ENCODE results near the gene TRMT11.
A peak's percentile ranks its signal among the peaks of the same experiment; 100 is the strongest.
"Not testable (repeated sequence)": the region's sequence is repeated elsewhere in the genome, so short reads cannot be mapped to it uniquely, and the experiment has no call there.

TRMT11 gene

DNA sequence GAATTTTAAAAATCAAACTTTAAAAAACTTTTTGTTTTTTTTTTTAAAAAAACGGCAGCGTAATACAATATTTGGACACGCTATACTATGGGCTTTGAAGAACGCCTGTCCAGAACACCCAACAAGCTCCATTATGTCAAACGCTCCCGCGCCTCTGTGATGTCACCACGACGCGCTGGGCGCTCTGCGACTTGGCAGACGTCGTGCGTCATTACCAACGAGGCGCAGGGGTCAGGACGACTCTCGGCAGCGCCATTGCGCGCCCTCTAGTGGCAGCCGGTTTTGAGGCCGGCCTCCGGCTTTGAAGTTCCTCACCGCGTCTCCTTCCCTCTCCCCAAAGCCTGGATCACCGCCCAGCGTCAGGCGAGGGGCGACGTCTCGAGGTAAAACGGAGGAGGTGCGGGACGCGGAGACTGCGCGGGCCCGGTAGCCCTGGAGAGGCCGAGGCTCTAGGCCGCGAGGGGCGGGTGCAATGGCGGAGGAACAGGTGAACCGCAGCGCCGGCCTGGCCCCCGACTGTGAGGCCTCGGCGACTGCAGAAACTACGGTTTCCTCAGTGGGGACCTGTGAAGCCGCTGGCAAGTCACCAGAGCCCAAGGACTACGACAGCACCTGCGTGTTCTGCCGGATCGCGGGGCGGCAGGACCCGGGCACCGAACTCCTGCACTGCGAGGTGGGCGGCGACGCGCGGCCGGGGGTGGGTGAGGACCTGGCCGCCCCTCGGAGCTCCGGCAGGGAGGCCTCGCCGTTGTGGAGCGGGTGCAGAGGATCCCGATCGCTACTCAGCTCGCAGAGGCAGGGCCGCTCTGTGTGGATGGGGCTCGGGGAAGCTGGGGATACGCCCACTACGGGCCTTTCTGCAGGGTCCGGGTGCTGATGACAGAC lies 29.6 kb upstream of the TRMT11 start, which contains the start of gene HINT3:
TSS of gene HINT3 (plus strand) at position 265 of the 885 bp plus-strand sequence. CDS start at position 473, 208 bp downstream.
- DNase-seq (ENCODE audit: low spot score) = peak; percentile 97

- DNase-seq (ENCODE audit: low spot score) = no peak
These were observed 29.0 kb upstream of the TRMT11 start for GRCh38 chr6:125957391-125957693.

DNA sequence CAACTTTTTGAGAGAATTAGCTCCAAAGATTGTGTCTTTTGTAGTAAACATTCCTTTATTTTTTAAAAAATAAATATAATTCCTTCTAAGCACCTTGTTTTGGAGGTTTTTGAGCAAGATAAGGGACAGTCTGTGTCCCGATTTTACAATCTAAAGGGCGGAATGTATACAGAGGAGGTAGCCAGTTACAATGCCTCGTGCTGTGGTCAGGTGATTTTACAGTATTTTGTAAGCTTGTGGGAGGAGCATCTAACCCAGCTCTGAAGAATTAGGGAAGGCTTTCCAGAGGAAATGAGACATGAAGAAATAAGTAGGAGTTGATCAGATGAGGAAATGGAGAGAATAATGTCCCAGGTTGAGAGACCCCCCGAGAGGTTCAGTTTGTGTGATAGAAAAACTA lies 28.5 kb upstream of the TRMT11 start:
- peak; percentile 61 for DNase-seq (ENCODE audit: low spot score)

GRCh38 chr6:125959041-125959440 lies 27.3 kb upstream of the TRMT11 start:
- DNase-seq (ENCODE audit: low spot score) = no peak

DNA sequence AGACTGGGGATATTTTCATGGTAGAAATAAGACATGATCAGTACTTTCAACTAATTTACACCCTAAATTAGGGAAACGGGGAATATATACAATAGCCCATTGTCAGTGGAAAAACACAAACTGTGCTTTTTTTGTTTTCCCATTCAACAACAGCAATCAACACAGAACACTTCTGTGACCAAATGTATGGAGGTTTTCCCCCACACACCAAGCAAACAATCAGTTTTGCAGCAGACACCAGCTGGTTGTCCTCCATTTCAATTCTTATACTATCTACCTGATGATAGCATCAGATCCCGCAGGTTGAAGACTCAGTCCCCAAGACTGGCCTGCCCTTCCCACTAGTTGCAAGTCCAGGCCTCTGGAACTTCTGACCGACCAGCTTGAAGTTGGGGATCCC lies 25.2 kb upstream of the TRMT11 start:
- peak; percentile 64 for DNase-seq (ENCODE audit: low spot score)

GRCh38 chr6:125962900-125963497 lies 23.3 kb upstream of the TRMT11 start:
- DNase-seq (ENCODE audit: low spot score) = no peak

GRCh38 chr6:125963817-125964216 lies 22.5 kb upstream of the TRMT11 start:
- DNase-seq (ENCODE audit: low spot score) = no peak

DNA sequence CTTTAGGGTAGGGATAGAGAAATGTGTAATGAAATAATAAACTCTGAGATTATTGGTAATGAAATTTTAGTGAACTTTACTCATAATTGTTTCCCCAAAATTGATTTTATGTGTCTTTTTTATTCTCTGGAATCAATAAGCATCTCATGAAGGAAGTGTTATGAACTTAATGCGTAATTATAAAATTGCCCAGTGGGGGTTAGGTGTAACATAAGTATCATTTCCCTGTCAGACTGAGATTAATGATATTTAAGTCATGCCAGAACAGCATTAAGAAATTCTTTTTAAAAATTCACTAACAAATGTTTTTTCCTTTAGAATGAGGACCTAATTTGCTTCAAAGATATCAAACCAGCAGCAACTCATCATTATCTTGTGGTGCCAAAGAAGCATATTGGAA lies 19.8 kb upstream of the TRMT11 start:
- no peak for DNase-seq (ENCODE audit: low spot score)

DNA sequence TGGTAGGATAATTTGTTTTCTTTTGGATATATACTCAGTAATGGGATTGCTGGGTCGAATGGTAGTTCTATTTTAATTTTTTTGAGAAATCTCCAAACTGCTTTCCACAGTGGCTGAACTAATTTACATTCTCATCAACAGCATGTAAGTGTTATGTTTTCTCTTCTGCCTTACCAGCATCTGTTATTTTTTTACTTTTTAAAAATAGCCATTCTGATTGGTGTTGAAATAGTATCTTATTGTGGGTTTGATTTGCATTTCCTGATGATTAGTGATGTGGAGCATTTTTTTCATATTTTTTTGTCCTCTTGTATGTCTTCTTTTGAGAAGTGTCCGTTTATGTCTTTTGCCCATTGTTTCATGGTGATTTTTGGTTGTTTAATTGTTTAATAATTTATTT lies 17.8 kb upstream of the TRMT11 start:
- no peak for DNase-seq (ENCODE audit: low spot score)

- no peak for DNase-seq (ENCODE audit: low spot score)
These were observed 15.6 kb upstream of the TRMT11 start for GRCh38 chr6:125970760-125971159.

DNA sequence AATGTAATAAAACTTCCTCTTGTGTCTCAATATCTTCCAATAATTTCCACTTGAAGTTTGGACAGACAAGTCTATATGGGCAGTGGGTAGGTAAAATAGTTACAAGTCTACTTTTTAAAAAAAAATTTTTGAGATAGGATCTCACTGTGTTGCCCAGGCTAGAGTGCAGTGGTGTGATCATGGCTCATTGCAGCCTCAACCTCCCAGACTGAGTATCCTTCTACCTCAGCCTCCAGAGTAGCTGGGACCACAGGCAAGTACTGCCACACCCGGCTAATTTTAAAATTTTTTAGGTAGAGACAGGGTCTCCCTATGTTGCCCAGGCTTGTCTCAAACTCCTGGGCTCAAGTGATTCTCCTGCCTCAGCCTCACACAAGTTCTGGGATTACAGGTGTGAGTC lies 13.9 kb upstream of the TRMT11 start:
- DNase-seq (ENCODE audit: low spot score) = not testable (repeated sequence)

DNA sequence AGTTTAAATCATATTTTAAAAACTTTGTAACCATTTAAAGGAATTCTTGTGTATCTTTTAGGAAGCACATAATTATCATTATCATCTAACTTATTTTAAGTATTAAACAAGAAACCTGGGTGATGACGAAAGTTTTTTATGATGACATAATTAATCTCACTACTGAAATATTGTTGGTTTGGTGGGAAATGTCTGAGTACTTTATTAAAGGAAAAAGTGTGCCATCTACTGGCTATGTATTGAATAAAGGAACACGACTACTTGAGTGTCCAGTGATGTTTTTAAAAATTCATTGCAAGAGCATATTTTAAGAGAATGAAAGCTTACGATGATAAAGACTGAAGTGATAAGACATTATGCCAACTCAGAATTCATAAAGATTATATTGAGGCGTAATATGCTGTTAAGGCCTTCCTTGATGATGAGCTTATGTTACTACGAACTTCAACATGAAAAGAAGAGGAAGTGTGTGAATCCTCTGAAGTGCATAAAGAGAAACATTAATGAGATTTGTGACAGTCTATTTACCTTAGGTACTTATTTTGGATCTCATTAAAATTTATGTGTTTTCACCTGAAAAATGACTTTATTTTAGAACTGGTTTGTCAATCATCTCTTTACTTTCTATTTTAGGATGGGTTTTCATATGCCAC lies 12.0 kb upstream of the TRMT11 start:
- peak; percentile 49 for DNase-seq (ENCODE audit: low spot score)

GRCh38 chr6:125979101-125979500 lies 7.2 kb upstream of the TRMT11 start:
- no peak for DNase-seq (ENCODE audit: low spot score)

DNA sequence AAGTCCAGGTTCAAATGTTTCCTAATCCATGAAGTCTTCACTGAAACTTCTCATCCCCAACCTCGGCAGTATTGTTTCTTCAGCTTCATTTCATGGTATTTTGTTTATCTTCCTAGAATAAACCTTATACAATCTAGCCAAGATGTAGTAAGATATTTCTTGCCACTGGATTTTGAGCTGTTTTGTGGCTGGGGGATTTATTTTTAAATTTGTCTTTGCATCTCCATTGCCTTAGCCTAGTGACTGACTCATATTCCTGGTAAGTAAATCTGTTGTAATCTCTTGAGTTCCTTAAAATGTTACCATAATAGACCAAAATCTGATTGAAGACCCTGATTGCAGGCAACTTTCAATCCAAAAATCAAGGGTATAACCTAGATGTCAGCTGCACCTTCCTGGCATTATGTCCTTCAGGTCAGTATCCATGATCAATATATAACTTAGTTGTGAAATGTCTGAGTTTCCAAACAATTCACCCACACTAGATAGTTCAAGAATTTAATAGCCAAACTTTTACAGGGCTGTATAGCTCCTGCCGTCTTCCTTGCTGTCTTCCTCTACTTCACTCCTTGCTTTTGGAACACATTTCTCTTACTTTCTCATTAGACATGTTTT lies 4.7 kb upstream of the TRMT11 start:
- DNase-seq (ENCODE audit: low spot score) = no peak

DNA sequence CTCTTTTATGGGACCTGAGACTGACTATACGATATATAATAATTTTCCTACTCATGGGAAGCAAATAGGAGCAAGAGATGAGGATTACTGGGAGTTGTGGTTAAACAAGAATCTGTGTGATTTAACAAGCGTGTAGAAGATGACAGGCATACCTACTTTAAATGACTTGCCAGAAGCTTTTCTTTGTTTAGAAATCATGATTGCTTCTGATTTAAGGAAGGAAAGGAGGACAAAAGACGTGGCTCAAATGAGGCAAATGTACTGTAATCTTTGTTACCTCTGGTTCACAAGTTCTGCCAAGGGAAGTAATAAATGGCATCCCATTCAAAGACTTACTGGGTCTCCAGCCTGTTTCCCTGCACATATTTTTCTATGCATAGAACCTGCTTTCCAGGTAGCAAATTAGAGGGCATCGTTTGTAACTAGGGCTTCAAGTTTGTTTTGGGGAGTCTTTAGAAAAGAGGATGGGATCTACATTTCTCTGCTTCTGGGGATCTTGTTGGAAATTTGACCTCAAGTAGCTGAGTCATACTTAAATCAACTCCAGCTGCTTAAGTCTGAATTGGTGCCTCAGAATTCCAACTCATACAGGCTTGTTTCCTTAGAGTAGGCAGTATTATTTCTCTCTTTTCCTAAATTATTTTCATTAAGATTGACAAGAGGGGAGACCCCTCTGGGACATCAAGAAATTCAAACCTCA lies 2.9 kb upstream of the TRMT11 start:
- no peak for DNase-seq (ENCODE audit: low spot score)

GRCh38 chr6:125984311-125984710 lies 2.0 kb upstream of the TRMT11 start:
- no peak for DNase-seq (ENCODE audit: low spot score)

DNA sequence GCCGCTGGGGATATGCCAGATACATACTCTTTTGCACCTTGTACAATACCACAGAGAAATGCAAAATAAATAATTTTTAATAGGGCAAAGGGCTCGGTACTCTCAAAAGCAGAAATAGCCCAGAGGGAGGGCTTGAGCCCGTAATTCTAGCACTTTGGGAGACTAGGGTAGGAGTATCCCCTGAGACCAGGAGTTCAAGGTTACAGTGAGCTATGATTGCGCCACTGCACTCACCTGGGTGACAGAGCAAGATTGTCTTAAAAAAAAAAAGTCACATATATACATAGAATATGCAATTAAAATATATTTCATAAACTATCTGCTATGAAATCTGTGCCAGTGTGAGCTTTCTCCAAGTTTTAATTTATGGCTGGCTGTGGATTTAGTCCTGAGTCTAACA lies 818 bp upstream of the TRMT11 start:
- DNase-seq (ENCODE audit: low spot score) = no peak

DNA sequence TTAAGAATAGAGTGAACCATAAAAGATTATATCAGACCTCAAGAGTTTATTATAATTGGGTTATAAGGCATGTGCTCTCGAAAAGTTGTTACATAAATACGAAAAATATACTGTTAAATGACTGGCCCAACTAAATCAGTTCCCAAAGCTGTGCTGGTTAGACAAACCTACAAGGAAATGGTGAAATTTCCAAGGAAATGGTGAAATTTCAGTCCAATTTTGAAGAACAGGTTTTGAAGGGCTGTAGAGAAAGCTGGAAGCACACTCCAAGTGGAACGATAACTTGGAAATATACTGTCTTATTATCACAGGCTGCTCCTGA lies 400 bp upstream of the TRMT11 start:
- DNase-seq (ENCODE audit: low spot score) = no peak

DNA sequence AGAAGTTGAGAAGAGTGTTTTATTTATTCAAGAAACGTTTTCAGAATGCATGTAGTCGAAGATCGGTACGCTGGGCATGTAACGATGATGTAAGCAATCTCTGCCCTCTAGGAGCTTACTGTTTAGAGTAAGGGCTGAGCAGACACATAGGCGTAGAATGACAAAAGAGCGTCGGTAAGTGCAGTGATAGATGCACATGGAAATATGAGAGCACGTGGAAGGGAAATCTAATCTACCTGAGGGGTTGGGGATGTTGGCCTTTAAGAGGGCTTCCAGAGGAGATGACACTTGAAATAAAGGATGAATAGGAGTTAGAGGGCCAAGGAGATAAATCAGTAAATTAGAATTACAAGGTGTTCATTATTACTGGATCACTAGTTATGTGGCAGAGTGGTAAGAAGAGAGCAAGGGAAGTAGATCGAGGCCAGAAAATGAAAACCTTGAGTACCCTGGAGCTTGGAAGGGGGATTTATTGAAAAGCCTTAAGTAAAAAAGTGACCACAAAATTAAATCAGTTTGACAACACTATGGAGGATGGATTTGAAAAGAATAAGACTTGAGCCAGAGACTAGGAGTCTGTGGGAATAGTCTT lies 782 bp downstream of the TRMT11 start:
- DNase-seq (ENCODE audit: low spot score) = no peak

GRCh38 chr6:125988280-125988679 lies 1.9 kb downstream of the TRMT11 start:
- DNase-seq (ENCODE audit: low spot score) = no peak

GRCh38 chr6:125989631-125990030 lies 3.3 kb downstream of the TRMT11 start:
- DNase-seq (ENCODE audit: low spot score) = no peak

- DNase-seq (ENCODE audit: low spot score) = no peak
These were observed 5.3 kb downstream of the TRMT11 start for GRCh38 chr6:125991653-125992052.

Data from putamen (tissue), 1 donor.